ENCODE results near the gene SLC5A9.

Gene SLC5A9

DNA sequence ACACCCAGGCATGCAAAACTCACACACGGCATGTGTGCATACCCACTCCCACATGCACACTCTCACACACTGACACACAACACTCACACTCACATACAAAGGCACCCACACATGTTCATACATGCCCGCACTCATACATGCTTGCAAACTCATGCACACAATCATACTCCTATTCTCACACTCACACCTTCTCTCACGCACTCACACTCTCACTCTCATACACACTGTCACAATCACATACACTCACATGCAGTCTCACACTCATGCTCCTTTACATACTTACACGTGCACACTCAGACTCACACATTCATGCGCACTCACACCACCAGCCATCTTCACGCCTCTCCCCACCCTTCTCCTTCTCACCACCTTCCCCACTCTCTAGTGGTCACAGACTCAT, 3.1 kb downstream of the SLC5A9 start:
- DNase-seq (ENCODE audit: low read depth), result no peak
- TF ChIP-seq, protein P1, sequence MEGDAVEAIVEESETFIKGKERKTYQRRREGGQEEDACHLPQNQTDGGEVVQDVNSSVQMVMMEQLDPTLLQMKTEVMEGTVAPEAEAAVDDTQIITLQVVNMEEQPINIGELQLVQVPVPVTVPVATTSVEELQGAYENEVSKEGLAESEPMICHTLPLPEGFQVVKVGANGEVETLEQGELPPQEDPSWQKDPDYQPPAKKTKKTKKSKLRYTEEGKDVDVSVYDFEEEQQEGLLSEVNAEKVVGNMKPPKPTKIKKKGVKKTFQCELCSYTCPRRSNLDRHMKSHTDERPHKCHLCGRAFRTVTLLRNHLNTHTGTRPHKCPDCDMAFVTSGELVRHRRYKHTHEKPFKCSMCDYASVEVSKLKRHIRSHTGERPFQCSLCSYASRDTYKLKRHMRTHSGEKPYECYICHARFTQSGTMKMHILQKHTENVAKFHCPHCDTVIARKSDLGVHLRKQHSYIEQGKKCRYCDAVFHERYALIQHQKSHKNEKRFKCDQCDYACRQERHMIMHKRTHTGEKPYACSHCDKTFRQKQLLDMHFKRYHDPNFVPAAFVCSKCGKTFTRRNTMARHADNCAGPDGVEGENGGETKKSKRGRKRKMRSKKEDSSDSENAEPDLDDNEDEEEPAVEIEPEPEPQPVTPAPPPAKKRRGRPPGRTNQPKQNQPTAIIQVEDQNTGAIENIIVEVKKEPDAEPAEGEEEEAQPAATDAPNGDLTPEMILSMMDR (IDR thresholded peaks at IDR 0.05; ENCODE audit: control insufficient read depth, extremely low read depth, insufficient read depth), result no peak
- H3K4me3 ChIP-seq (ENCODE audit: low read depth, low read length), result no peak overlapping the region

DNA sequence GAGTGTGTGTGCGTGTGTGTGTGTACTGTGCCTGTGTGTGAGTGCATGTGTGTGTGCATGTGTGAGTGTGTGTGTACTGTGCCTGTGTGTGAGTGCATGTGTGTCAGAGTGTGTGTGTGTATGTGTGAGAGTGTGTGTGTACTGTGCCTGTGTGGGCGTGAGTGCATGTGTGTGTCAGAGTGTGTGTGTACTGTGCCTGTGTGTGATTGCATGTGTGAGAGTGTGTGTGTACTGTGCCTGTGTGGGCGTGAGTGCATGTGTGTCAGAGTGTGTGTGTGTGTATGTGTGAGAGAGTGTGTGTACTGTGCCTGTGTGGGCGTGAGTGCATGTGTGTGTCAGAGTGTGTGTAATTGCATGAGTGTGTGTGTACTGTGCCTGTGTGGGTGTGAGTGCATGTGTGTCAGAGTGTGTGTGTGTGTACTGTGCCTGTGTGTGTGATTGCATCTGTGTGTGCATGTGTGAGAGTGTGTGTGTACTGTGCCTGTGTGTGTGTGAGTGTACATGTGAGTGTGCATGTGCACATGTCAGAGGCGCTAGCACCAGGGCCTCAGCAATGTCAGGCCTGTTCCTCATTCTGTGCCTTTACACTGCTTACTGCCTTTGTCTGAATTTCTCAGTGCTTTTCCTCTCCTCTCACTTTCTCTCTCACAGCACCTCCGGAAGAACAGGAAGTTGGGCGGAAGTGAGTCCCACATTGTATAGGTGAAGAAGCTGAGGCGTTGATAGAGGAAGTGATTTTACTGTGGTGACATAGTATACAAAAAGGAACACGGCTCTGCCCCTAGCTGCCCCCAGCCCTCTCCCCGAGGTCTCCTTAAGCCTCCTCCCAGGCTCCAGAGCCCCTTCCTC, 4.9 kb downstream of the SLC5A9 start:
- TF ChIP-seq, protein P1 (IDR thresholded peaks at IDR 0.05; ENCODE audit: control insufficient read depth, extremely low read depth, insufficient read depth), result no peak
- no peak overlapping the region for H3K4me3 ChIP-seq (ENCODE audit: low read depth, low read length)
- no peak for DNase-seq (ENCODE audit: low read depth)

DNA sequence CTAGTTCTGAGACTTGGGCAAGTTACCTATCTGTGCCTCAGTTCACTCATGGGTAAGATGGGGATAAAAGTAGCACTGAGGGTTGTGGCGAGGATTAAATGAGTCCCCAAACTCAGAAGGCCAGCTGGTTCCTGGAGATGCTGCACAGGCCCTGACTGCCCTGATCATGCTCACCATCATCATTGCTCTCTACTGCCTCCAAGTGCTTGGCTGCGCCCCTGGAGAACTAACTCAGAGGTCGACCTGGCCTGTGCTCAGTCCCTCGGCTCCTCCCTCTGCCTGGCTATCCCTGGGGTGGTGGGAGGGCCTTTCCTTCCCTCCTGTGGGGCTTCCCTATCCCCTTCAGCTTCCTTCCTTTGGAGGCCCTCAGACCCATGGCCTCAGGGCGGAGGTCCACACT, 5.6 kb downstream of the SLC5A9 start:
- TF ChIP-seq, protein P1 (IDR thresholded peaks at IDR 0.05; ENCODE audit: control insufficient read depth, extremely low read depth, insufficient read depth), result peak; percentile 57
- H3K4me3 ChIP-seq (ENCODE audit: low read depth, low read length), result no peak overlapping the region
- no peak for DNase-seq (ENCODE audit: low read depth)

DNA sequence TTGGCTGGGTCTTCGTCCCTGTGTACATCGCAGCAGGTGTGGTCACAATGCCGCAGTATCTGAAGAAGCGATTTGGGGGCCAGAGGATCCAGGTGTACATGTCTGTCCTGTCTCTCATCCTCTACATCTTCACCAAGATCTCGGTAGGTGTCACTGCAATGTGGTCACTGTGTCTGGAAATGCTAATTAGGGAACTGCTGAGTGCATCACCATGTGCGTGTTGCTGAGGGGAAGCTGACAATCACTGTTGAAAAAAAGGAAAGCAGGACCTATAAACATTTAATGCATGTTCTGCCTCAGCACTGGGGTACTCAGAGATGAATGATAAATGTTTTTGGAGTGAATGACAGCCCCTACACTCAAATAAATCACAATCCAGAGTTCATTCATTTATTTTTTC, 6.8 kb downstream of the SLC5A9 start:
- TF ChIP-seq, protein P1 (IDR thresholded peaks at IDR 0.05; ENCODE audit: control insufficient read depth, extremely low read depth, insufficient read depth), result no peak
- no peak for DNase-seq (ENCODE audit: low read depth)
- no peak overlapping the region for H3K4me3 ChIP-seq (ENCODE audit: low read depth, low read length)

DNA sequence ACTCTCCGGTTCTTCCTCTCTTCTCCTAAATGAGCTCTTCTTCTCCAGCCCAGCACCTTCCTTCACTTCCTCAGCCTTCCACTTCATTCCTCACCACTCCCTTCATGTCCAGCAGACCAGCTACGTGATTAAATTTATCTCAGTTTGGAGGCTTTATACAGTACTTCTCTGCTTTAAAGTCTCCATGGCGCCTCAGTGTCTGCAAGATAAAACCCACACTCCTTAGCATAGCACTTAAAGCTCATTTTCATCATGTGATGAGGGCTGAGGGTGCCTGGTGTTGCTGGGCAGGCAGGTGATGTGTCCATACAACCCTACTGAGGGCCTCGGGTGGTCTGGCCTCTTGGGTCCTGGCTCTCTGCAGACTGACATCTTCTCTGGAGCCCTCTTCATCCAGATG, 7.7 kb downstream of the SLC5A9 start:
- no peak for DNase-seq (ENCODE audit: low read depth)
- H3K4me3 ChIP-seq (ENCODE audit: low read depth, low read length), result no peak overlapping the region

DNA sequence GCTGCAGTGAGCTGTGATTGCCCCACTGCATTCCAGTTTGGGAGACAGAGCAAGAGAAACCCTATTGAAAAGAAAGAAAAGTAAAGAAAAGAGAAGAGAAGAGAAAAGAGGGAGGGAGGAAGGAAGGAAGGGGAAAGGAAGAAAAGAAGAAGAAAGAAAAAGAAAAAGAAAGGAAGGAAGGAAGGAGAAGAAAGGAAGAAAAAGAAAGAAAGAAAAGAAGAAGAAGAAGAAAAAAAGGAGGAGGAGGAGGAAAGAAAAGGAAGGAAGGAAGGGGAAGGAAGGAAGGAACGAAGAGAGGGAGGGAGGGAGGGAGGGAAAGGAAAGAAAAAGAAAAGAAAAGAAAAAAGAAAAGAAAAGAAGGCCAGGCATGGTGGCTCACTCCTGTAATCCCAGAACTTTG, 10.2 kb downstream of the SLC5A9 start:
- no peak overlapping the region for H3K4me3 ChIP-seq (ENCODE audit: low read depth, low read length)
- TF ChIP-seq, protein P1 (IDR thresholded peaks at IDR 0.05; ENCODE audit: control insufficient read depth, extremely low read depth, insufficient read depth), result no peak
- DNase-seq (ENCODE audit: low read depth), result no peak

More for the DNA sequence above, 7.7 kb downstream of the SLC5A9 start:
- TF ChIP-seq, protein P1 (IDR thresholded peaks at IDR 0.05; ENCODE audit: control insufficient read depth, extremely low read depth, insufficient read depth), result no peak
